Uterus (tissue), 2 donors: ENCODE data around the gene INAVA.

Source experiments
- POLR2A ChIP-seq, 2 donors: fragments of 450-650 bp; IDR thresholded peaks; one replicate each; pipeline ENCODE4 v1.6.1; 2016; ENCODE audit warnings: antibody characterized with exemption in 2 of 2, mild to moderate bottlenecking in 1 of 2, moderate library complexity in 1 of 2
- TF ChIP-seq, protein P1 (sequence below), 4 experiments: fragments of 200-600 bp in 2 of 4; fragments of 450-650 bp in 2 of 4; sonication (generic) in 2 of 4; IDR thresholded peaks; one replicate each; pipeline ENCODE4 v1.5.1; 2016 to 2019; ENCODE audit warnings: antibody characterized with exemption in 4 of 4, mild to moderate bottlenecking in 2 of 4, moderate library complexity in 1 of 4

DNA sequence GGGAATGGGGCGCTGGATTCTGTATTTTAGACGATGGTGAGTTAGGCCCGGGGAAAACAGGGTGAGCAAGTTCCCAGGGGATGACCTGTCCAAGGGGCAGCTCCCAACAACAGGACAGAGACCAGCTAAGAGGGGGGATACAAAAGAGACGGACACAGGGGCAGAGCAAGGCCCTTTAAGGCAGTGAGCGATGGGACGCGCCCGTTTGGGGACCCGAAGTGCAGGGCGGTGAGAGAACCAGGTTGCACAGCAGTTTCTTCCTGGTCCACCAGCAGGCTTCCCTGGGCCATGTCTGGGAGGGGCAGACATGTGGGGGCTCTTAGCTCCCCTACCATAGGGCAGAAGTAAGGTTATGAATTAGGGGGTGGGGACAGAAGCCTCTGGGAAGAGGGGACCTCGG, 22.0 kb downstream of the INAVA start:
- TF ChIP-seq POLR2A (IDR thresholded peaks at IDR 0.05) = no peak
- TF ChIP-seq, protein P1, sequence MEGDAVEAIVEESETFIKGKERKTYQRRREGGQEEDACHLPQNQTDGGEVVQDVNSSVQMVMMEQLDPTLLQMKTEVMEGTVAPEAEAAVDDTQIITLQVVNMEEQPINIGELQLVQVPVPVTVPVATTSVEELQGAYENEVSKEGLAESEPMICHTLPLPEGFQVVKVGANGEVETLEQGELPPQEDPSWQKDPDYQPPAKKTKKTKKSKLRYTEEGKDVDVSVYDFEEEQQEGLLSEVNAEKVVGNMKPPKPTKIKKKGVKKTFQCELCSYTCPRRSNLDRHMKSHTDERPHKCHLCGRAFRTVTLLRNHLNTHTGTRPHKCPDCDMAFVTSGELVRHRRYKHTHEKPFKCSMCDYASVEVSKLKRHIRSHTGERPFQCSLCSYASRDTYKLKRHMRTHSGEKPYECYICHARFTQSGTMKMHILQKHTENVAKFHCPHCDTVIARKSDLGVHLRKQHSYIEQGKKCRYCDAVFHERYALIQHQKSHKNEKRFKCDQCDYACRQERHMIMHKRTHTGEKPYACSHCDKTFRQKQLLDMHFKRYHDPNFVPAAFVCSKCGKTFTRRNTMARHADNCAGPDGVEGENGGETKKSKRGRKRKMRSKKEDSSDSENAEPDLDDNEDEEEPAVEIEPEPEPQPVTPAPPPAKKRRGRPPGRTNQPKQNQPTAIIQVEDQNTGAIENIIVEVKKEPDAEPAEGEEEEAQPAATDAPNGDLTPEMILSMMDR (IDR thresholded peaks at IDR 0.05) = no peak
